GM18517 (cell line): ENCODE data around the gene KRTAP6-1.

ENCODE experiments used
- ATAC-seq: cut with Tn5 transposase; IDR thresholded peaks from one replicate; pipeline ENCODE4 v1.9.1; 2021; ENCODE audit warnings: mild to moderate bottlenecking, moderate library complexity; ENCODE audit not compliant: unreplicated experiment

KRTAP6-1 gene

DNA sequence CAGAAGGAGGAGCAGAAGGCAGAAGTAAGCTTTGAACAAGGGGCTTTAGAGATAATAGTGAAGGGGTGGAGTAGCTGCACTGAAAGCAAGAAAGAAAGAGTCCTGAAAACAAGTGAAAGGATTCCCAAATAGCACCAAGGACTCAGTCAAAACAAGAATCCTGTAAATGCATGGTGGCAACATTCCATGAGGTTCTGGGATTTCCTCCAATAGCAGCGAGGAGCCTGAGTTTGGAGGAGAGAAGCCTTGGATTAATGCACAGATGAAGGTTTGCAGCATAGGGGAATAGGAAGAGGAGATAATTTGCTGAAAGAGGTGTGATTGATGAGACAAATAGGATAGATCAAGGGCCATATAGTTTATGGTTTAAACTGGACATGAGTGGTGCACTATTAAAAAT lies 34.4 kb downstream of the KRTAP6-1 start:
- no peak for ATAC-seq

DNA sequence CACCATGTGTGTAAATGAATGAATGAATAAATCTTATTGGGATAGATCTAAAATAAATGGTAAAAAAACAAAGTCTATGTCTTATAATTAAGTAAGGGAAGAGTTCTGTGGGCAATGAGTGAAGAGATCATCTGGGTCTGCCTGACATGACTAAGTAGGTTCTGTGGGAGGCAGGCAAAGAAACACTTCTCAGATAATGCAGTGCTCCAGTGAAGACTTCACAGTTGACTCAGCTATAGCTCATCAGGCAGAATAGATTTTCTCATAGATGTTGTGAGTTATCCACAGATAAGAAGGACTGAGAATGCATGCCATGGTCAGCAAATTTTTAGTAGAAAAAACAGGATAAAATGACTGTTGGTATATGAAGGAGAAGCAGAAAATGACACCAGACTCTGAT lies 36.0 kb downstream of the KRTAP6-1 start:
- no peak for ATAC-seq

- ATAC-seq, result no peak
These were observed 46.1 kb downstream of the KRTAP6-1 start for GRCh38 chr21:30567617-30568016.

DNA sequence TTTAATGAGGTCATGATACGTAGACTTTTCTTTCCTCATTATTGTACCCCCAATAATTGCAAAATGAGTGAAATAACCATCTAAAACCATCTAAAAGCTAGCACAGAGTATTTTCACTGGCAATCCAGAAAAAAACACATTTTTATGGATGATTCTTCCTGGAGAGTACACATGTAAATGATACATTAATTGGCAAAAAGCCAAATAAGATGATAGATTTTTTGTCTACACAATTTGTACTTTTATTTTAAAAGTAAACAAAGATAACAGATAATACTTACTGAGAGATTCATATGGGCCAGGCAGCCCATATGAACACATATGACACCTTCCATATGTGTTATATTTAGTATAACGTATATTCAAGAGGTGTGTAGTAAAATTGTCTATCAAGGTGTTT lies 50.1 kb downstream of the KRTAP6-1 start:
- ATAC-seq, result no peak
